ENCODE results near the gene MAP2K1. TPM values are rescaled to one million over a fixed set of nuclear protein-coding genes. Genes with fewer than 3 reads are reported as not detected.

Gene MAP2K1
- total RNA-seq, 6 experiments from 2014 or later: 45.2 to 64.7 (median 49.5) TPM

DNA sequence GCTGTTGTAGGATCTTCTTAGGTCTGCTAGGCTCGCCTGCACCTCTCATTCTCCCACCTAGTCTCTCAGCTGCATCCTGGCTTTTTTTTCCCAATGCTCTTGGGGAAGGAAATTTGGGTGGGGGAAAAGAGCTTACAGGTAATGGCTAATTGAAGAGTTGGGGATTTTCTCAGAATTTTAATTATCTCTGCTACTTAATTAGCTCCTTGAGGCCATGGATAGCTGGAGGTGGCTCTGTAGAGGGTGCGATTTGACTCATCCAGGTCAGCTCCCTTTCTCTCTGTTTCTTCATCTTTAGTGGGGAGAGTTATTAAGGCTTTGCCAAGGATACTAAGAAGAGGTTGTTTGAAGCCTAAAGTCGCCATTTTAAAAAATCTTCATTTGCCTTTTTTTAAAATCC is 88.3 kb downstream of the MAP2K1 start:
- no peak overlapping the region for H3K4me3 Mint-ChIP-seq
- H3K4me1 Mint-ChIP-seq (ENCODE audit: low read depth): peaks cover 15% of the 10 kb centered on the region
- TF ChIP-seq, protein P1, sequence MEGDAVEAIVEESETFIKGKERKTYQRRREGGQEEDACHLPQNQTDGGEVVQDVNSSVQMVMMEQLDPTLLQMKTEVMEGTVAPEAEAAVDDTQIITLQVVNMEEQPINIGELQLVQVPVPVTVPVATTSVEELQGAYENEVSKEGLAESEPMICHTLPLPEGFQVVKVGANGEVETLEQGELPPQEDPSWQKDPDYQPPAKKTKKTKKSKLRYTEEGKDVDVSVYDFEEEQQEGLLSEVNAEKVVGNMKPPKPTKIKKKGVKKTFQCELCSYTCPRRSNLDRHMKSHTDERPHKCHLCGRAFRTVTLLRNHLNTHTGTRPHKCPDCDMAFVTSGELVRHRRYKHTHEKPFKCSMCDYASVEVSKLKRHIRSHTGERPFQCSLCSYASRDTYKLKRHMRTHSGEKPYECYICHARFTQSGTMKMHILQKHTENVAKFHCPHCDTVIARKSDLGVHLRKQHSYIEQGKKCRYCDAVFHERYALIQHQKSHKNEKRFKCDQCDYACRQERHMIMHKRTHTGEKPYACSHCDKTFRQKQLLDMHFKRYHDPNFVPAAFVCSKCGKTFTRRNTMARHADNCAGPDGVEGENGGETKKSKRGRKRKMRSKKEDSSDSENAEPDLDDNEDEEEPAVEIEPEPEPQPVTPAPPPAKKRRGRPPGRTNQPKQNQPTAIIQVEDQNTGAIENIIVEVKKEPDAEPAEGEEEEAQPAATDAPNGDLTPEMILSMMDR (IDR thresholded peaks at IDR 0.05): no peak
- H3K9me3 Mint-ChIP-seq: no peaks in the 10 kb centered on the region
- no peak overlapping the region for H3K27ac Mint-ChIP-seq
- no peaks in the 10 kb centered on the region for H3K27me3 Mint-ChIP-seq (ENCODE audit: insufficient read depth)
- no peaks in the 10 kb centered on the region for H3K36me3 Mint-ChIP-seq (ENCODE audit: low read depth)
- no peak for DNase-seq

DNA sequence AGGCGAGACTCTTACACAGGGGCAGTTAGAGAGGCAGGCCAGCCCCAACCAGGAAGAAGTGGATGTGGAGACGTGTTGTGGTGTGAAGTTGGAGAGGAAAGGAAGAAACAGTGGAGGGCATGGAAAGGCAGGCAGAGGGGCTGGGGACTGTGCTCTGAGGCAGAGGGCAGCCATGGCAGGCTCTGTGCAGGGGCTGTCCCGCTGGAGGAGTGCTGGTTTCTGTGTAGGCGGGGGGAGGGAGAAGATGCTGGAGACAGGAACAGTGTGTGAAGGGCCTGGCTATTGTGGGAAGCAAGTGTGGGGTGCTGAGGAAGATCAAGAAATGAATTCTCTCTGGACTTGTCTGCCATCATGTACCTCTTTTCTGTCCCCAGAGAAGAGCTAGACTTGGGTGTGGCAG is 89.8 kb downstream of the MAP2K1 start:
- H3K27me3 Mint-ChIP-seq (ENCODE audit: insufficient read depth): no peaks in the 10 kb centered on the region
- H3K4me3 Mint-ChIP-seq: no peak overlapping the region
- TF ChIP-seq, protein P1 (IDR thresholded peaks at IDR 0.05): no peak
- H3K27ac Mint-ChIP-seq: no peak overlapping the region
- DNase-seq: no peak
- H3K4me1 Mint-ChIP-seq (ENCODE audit: low read depth): peaks cover 26% of the 10 kb centered on the region
- H3K9me3 Mint-ChIP-seq: no peaks in the 10 kb centered on the region
- H3K36me3 Mint-ChIP-seq (ENCODE audit: low read depth): peaks cover 4% of the 10 kb centered on the region

DNA sequence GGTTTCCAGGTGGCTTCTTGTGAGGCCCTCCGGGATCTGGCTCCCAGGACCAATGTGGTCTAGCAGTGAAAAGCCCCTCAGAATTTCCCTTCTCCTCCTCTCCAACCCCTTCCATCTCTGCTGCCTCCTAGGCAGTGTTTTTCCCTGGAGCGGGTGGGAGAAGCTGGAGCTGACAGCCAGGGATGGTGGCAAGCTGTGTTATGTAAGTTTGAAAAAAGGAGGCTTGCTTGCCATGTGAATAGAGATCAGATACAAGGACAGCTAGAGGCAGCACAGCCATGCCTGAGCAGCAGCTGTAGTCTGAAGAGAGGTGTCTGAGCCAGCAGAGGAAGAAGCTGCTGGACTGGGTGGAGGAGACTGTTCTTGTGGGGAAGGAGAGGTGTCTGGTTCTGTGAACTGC is 90.3 kb downstream of the MAP2K1 start:
- peaks cover 9% of the 10 kb centered on the region for H3K36me3 Mint-ChIP-seq (ENCODE audit: low read depth)
- H3K27me3 Mint-ChIP-seq (ENCODE audit: insufficient read depth): no peaks in the 10 kb centered on the region
- TF ChIP-seq, protein P1 (IDR thresholded peaks at IDR 0.05): no peak
- no peak overlapping the region for H3K27ac Mint-ChIP-seq
- H3K9me3 Mint-ChIP-seq: no peaks in the 10 kb centered on the region
- H3K4me3 Mint-ChIP-seq: no peak overlapping the region
- H3K4me1 Mint-ChIP-seq (ENCODE audit: low read depth): peaks cover 25% of the 10 kb centered on the region
- DNase-seq: no peak

DNA sequence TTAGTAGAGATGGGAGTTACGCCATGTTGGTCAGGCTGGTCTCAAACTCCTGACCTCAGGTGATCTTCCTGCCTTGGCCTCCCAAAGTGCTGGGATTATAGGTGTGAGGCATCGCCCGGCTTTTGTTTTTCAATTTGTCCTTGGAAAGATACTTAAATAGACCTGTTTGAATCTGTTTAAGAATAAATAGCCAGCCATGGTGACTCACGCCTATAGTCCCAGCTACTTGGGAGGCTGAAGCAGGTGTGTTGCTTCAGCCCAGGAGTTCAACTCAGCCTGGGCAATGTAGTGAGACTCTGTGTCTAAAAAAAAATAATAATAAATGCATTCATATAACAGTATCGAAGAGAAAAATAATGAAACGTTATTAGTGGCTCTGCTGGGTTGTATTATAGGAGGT is 93.6 kb downstream of the MAP2K1 start:
- no peak overlapping the region for H3K4me3 Mint-ChIP-seq
- peaks cover 24% of the 10 kb centered on the region for H3K36me3 Mint-ChIP-seq (ENCODE audit: low read depth)
- H3K27ac Mint-ChIP-seq: no peak overlapping the region
- no peaks in the 10 kb centered on the region for H3K9me3 Mint-ChIP-seq
- no peak for DNase-seq
- peaks cover 25% of the 10 kb centered on the region for H3K4me1 Mint-ChIP-seq (ENCODE audit: low read depth)
- H3K27me3 Mint-ChIP-seq (ENCODE audit: insufficient read depth): no peaks in the 10 kb centered on the region
- TF ChIP-seq, protein P1 (IDR thresholded peaks at IDR 0.05): no peak

DNA sequence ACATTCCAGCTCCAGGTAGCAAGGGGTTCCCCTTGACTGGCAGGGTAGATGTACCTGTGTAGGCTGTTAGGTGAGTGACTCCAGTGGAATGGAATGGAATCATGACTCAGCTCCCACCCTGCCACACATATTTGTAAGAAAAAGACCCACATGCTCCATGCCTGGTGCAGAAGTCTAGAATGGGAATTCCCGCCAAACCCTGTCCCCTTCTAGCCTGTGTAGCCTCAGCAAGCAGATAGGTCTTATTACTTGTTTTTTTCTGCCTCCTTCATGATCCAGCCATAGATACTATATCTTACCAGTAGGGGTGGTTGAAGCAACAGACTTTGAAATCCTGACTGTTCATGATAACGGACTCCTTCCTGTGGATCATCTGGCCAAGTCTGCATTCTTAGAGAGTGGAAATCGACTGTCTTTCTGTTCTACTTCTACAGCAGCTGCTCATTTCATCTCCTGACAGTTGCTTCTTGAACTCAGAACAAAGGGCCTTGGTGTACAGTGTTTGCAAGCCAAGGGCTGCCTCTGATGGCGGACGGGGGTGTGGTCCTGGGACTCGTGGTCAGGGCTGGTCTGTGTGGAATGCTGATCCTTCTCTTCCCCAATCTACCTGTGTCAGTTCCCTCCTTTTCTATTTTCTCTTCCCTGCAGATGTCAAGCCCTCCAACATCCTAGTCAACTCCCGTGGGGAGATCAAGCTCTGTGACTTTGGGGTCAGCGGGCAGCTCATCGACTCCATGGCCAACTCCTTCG is 94.6 kb downstream of the MAP2K1 start:
- H3K27ac Mint-ChIP-seq: no peak overlapping the region
- H3K4me1 Mint-ChIP-seq (ENCODE audit: low read depth): peaks cover 25% of the 10 kb centered on the region
- no peaks in the 10 kb centered on the region for H3K27me3 Mint-ChIP-seq (ENCODE audit: insufficient read depth)
- DNase-seq: no peak
- H3K4me3 Mint-ChIP-seq: no peak overlapping the region
- TF ChIP-seq, protein P1 (IDR thresholded peaks at IDR 0.05): peak; percentile 31; the same call in 1 of the 2 replicates
- peaks cover 24% of the 10 kb centered on the region for H3K36me3 Mint-ChIP-seq (ENCODE audit: low read depth)
- no peaks in the 10 kb centered on the region for H3K9me3 Mint-ChIP-seq
